Keratinocyte (primary cell): Measurements from ENCODE around the gene RBM38. TPM values are rescaled to one million over a fixed set of nuclear protein-coding genes. Genes with fewer than 3 reads are reported as not detected.

Source experiments
- DNase-seq: peaks from one replicate; pipeline ENCODE4 v3.0.0-alpha.2; 2011; ENCODE audit warnings: low read depth, missing footprints, low spot score
- FAIRE-seq: peaks from 2 replicates; lab custom pipeline; 2011; peaks lifted over from hg19 to GRCh38; lab: Jason Lieb, UNC
- H2AFZ ChIP-seq: 2 replicates; pipeline ENCODE4 v1.6.0; 2012; ENCODE audit warnings: low read length, control low read depth, inconsistent platforms; ENCODE audit not compliant: control insufficient read depth
- H3K27ac ChIP-seq: 2 replicates; pipeline ENCODE4 v1.5.1; 2011; ENCODE audit warnings: low read length; ENCODE audit not compliant: control insufficient read depth, insufficient read depth
- H3K27me3 ChIP-seq: 3 replicates; pipeline ENCODE4 v1.6.0; 2011; ENCODE audit warnings: low read length; ENCODE audit not compliant: control insufficient read depth, insufficient read depth; ENCODE audit errors: extremely low read depth
- H3K36me3 ChIP-seq, 2 experiments: 2 replicates in 1 of 2; 3 replicates in 1 of 2; pipeline ENCODE4 v1.5.1; 2011; ENCODE audit warnings: low read length in 2 of 2, mild to moderate bottlenecking in 1 of 2; ENCODE audit not compliant: control insufficient read depth in 2 of 2, insufficient read depth in 2 of 2; ENCODE audit errors: extremely low read depth in 1 of 2
- H3K4me1 ChIP-seq: 3 replicates; pipeline ENCODE4 v1.5.1; 2011; ENCODE audit warnings: low read length; ENCODE audit not compliant: control insufficient read depth, insufficient read depth; ENCODE audit errors: extremely low read depth
- H3K4me2 ChIP-seq: 3 replicates; pipeline ENCODE4 v1.6.0; 2011; ENCODE audit warnings: low read depth, low read length; ENCODE audit not compliant: control insufficient read depth, insufficient read depth; ENCODE audit errors: extremely low read depth
- H3K4me3 ChIP-seq, 3 experiments: fragments of 200-600 bp in 1 of 3; sonication (generic) in 1 of 3; 2 replicates in 2 of 3; 3 replicates in 1 of 3; pipeline ENCODE4 v1.5.1; 2011 to 2016; ENCODE audit warnings: low read length in 3 of 3, mild to moderate bottlenecking in 3 of 3, control low read depth in 2 of 3, inconsistent platforms in 1 of 3, low read depth in 1 of 3, mixed read lengths in 1 of 3, mixed run types in 1 of 3, moderate library complexity in 1 of 3; ENCODE audit not compliant: control insufficient read depth in 2 of 3, insufficient read depth in 2 of 3; ENCODE audit errors: extremely low read depth in 1 of 3
- H3K79me2 ChIP-seq: 2 replicates; pipeline ENCODE4 v1.6.0; 2012; ENCODE audit warnings: low read length; ENCODE audit not compliant: control insufficient read depth, insufficient read depth
- H3K9ac ChIP-seq: 3 replicates; pipeline ENCODE4 v1.6.0; 2011; ENCODE audit warnings: low read length; ENCODE audit not compliant: control insufficient read depth, insufficient read depth; ENCODE audit errors: extremely low read depth
- H3K9me1 ChIP-seq: 3 replicates; pipeline ENCODE4 v1.6.0; 2011; ENCODE audit warnings: low read length; ENCODE audit not compliant: control insufficient read depth, insufficient read depth; ENCODE audit errors: extremely low read depth
- H3K9me3 ChIP-seq: 2 replicates; pipeline ENCODE4 v1.5.1; 2012; ENCODE audit warnings: low read depth, low read length; ENCODE audit not compliant: control insufficient read depth
- H4K20me1 ChIP-seq: 3 replicates; pipeline ENCODE4 v1.6.0; 2011; ENCODE audit warnings: low read length; ENCODE audit not compliant: control insufficient read depth, insufficient read depth; ENCODE audit errors: extremely low read depth
- EZH2 ChIP-seq: IDR thresholded peaks from one replicate; pipeline ENCODE4 v1.6.1; 2012; ENCODE audit warnings: inconsistent platforms, mild to moderate bottlenecking, low read length, moderate library complexity
- dilution Hi-C: fragments of 300-500 bp; cut with MboI; formaldehyde crosslinking; loops from one replicate; pipeline ENCODE4 v1.7.0; 2020; ENCODE audit warnings: low sequenced_read_pairs; ENCODE audit not compliant: extremely low pct_ligation_motif_present
- polyA plus RNA-seq, 5 experiments: library from polyadenylated mRNA; depleted of rRNA in 3 of 5; stranded (reverse) in 3 of 5; stranded (forward) in 1 of 5; unstranded in 1 of 5; fragments of >200 nt; gene quantifications; 1 replicate in 1 of 5; 2 replicates in 3 of 5; 3 replicates in 1 of 5; pipeline versions ENCODE4 v1.2.1 to v1.2.3, GENCODE V29; 2011 to 2012; ENCODE audit warnings: missing spikeins in 2 of 5, low read depth in 1 of 5, low replicate concordance in 1 of 5
- TF ChIP-seq, protein P1 (sequence below), 3 experiments: IDR thresholded peaks in 1 of 3; conservative IDR thresholded peaks in 1 of 3; optimal IDR thresholded peaks in 1 of 3; 2 replicates in 2 of 3; 3 replicates in 1 of 3; pipeline versions ENCODE3 to v1.5.1; 2011; ENCODE audit warnings: low read length in 3 of 3, mild to moderate bottlenecking in 3 of 3, moderate library complexity in 2 of 3, control low read depth in 1 of 3, inconsistent platforms in 1 of 3; ENCODE audit not compliant: insufficient read depth in 2 of 3; ENCODE audit errors: extremely low read depth in 1 of 3

Gene RBM38
- polyA plus RNA-seq, 1 donor (not counting 4 experiments of a cell fraction or from before 2014, with no cell fraction given): 5.1 TPM

DNA sequence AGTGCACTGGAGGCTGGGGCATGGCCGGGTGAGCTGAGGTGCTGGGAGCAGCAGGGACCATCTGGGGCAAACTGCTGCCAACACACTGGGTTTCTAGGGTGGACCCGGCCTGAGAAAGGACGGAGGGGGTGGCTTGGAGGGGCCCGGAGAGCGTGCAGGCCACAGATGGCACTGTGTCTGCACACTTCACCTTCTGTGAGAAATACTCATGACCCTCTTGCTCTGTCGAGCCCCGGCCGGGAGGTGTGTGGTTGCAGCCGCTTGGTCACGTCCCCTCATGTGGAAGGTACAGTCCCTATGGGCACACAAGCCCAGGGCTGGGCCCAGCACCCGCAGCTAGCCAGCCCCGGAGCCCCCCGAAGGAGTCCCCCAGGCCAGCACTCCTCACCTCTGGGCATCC lies 59.7 kb downstream of the RBM38 start:
- no peak overlapping the region for H3K9ac ChIP-seq
- no peaks in the 10 kb centered on the region for H4K20me1 ChIP-seq
- no peaks in the 10 kb centered on the region for H3K79me2 ChIP-seq
- H2AFZ ChIP-seq: no peak overlapping the region
- TF ChIP-seq, protein P1, sequence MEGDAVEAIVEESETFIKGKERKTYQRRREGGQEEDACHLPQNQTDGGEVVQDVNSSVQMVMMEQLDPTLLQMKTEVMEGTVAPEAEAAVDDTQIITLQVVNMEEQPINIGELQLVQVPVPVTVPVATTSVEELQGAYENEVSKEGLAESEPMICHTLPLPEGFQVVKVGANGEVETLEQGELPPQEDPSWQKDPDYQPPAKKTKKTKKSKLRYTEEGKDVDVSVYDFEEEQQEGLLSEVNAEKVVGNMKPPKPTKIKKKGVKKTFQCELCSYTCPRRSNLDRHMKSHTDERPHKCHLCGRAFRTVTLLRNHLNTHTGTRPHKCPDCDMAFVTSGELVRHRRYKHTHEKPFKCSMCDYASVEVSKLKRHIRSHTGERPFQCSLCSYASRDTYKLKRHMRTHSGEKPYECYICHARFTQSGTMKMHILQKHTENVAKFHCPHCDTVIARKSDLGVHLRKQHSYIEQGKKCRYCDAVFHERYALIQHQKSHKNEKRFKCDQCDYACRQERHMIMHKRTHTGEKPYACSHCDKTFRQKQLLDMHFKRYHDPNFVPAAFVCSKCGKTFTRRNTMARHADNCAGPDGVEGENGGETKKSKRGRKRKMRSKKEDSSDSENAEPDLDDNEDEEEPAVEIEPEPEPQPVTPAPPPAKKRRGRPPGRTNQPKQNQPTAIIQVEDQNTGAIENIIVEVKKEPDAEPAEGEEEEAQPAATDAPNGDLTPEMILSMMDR (optimal IDR thresholded peaks at IDR 0.05 in 1 of 3, IDR thresholded peaks at IDR 0.05 in 1 of 3, conservative IDR thresholded peaks at IDR 0.05 in 1 of 3; ENCODE audit: extremely low read depth in 1 of 3, insufficient read depth in 2 of 3, low read length in 3 of 3): no peak
- no peak for TF ChIP-seq EZH2
- no peak overlapping the region for H3K27ac ChIP-seq
- dilution Hi-C loops: no loop called here
- H3K9me1 ChIP-seq: no peaks in the 10 kb centered on the region
- H3K27me3 ChIP-seq: peaks cover 56% of the 10 kb centered on the region
- no peaks in the 10 kb centered on the region for H3K36me3 ChIP-seq
- no peak overlapping the region for H3K4me3 ChIP-seq
- H3K4me2 ChIP-seq: no peak overlapping the region
- FAIRE-seq (no peak), DNase-seq (no peak)
- no peaks in the 10 kb centered on the region for H3K4me1 ChIP-seq
- H3K9me3 ChIP-seq: peaks cover 2% of the 10 kb centered on the region

DNA sequence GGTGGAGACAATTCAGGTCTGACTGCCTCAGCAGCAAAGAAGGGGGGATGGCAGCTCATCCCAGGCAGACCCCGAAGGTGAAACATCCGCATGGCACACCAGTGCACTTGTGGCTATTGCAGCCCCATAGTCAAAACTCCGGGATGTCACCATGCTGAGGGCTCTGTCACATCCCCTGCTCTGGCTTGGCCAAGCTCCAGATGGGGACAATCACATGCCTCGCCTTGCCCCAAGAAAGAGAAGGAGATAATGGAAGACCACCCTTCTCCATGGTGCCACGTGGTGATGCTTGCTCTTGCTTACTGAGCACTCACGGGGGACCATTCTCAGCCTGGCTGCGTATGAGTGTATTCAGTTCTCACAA lies 60.2 kb downstream of the RBM38 start:
- no peak for FAIRE-seq

More for the DNA sequence above, 60.2 kb downstream of the RBM38 start:
- Histone ChIP-seq H3K36me3 (no peaks in the 10 kb centered on the region), H3K4me2 (no peak overlapping the region), H3K79me2 (no peaks in the 10 kb centered on the region), H3K4me3 (no peak overlapping the region), H3K9ac (no peak overlapping the region), H3K27ac (no peak overlapping the region), H3K9me3 (no peaks in the 10 kb centered on the region), H2AFZ (no peak overlapping the region), H3K9me1 (no peaks in the 10 kb centered on the region), H3K27me3 (peaks cover 52% of the 10 kb centered on the region), H4K20me1 (no peaks in the 10 kb centered on the region), H3K4me1 (no peaks in the 10 kb centered on the region)
- dilution Hi-C loops: no loop called here
- no peak for TF ChIP-seq EZH2
- TF ChIP-seq, protein P1 (optimal IDR thresholded peaks at IDR 0.05 in 1 of 3, IDR thresholded peaks at IDR 0.05 in 1 of 3, conservative IDR thresholded peaks at IDR 0.05 in 1 of 3; ENCODE audit: extremely low read depth in 1 of 3, insufficient read depth in 2 of 3, low read length in 3 of 3): no peak
- no peak for DNase-seq
